Measurements from ENCODE around the gene SAMHD1. TPM values are rescaled to one million over a fixed set of nuclear protein-coding genes. Genes with fewer than 3 reads are reported as not detected.
"Not testable (repeated sequence)": the region's sequence is repeated elsewhere in the genome, so short reads cannot be mapped to it uniquely, and the experiment has no call there.

The SAMHD1 gene
- 10 to 100 TPM; 21.4 to 28.3 (median 23.1) TPM for polyA plus RNA-seq (ENCODE audit: insufficient read length in 4 of 4)

- peak; percentile 76 to 91 (median 83) for DNase-seq (ENCODE audit: low read depth in 4 of 4, low spot score in 2 of 4)
Measured at GRCh38 chr20:36951198-36951978, at the start of gene SAMHD1. Gene SAMHD1, minus strand, starts transcription at chr20:36951708. Its CDS starts 65 bp downstream, at chr20:36951643.

- not testable (repeated sequence) for DNase-seq (ENCODE audit: low read depth in 4 of 4, low spot score in 2 of 4)
Measured at GRCh38 chr20:37000171-37000570, 48.7 kb upstream of the SAMHD1 start.

- no peak for DNase-seq (ENCODE audit: low read depth in 4 of 4, low spot score in 2 of 4)
Measured at GRCh38 chr20:36998652-36999051, 47.1 kb upstream of the SAMHD1 start.

GRCh38 chr20:36997121-36997520, 45.6 kb upstream of the SAMHD1 start:
- no peak for DNase-seq (ENCODE audit: low read depth in 4 of 4, low spot score in 2 of 4)

GRCh38 chr20:36994221-36994620, 42.7 kb upstream of the SAMHD1 start:
- DNase-seq (ENCODE audit: low read depth in 4 of 4, low spot score in 2 of 4): not testable (repeated sequence)

- no peak for DNase-seq (ENCODE audit: low read depth in 4 of 4, low spot score in 2 of 4)
Measured at GRCh38 chr20:36992802-36993334, 41.4 kb upstream of the SAMHD1 start.

GRCh38 chr20:36991703-36992102, 40.2 kb upstream of the SAMHD1 start:
- no peak for DNase-seq (ENCODE audit: low read depth in 4 of 4, low spot score in 2 of 4)

- DNase-seq (ENCODE audit: low read depth in 4 of 4, low spot score in 2 of 4): no peak
Measured at GRCh38 chr20:36989797-36990196, 38.3 kb upstream of the SAMHD1 start.

- no peak for DNase-seq (ENCODE audit: low read depth in 4 of 4, low spot score in 2 of 4)
Measured at GRCh38 chr20:36988494-36988966, 37.0 kb upstream of the SAMHD1 start.

GRCh38 chr20:36984257-36984638, 32.7 kb upstream of the SAMHD1 start:
- no peak for DNase-seq (ENCODE audit: low read depth in 4 of 4, low spot score in 2 of 4)

- DNase-seq (ENCODE audit: low read depth in 4 of 4, low spot score in 2 of 4): no peak
Measured at GRCh38 chr20:36975099-36975818, 23.8 kb upstream of the SAMHD1 start.

GRCh38 chr20:36974660-36975059, 23.2 kb upstream of the SAMHD1 start:
- no peak for DNase-seq (ENCODE audit: low read depth in 4 of 4, low spot score in 2 of 4)

GRCh38 chr20:36971103-36971502, 19.6 kb upstream of the SAMHD1 start:
- DNase-seq (ENCODE audit: low read depth in 4 of 4, low spot score in 2 of 4): no peak

GRCh38 chr20:36969478-36970186, 18.1 kb upstream of the SAMHD1 start:
- DNase-seq (ENCODE audit: low read depth in 4 of 4, low spot score in 2 of 4): no peak

- no peak for DNase-seq (ENCODE audit: low read depth in 4 of 4, low spot score in 2 of 4)
Measured at GRCh38 chr20:36969051-36969450, 17.5 kb upstream of the SAMHD1 start.

GRCh38 chr20:36967636-36968035, 16.1 kb upstream of the SAMHD1 start:
- no peak for DNase-seq (ENCODE audit: low read depth in 4 of 4, low spot score in 2 of 4)

GRCh38 chr20:36966965-36967364, 15.5 kb upstream of the SAMHD1 start:
- not testable (repeated sequence) for DNase-seq (ENCODE audit: low read depth in 4 of 4, low spot score in 2 of 4)

- not testable (repeated sequence) for DNase-seq (ENCODE audit: low read depth in 4 of 4, low spot score in 2 of 4)
Measured at GRCh38 chr20:36962354-36962941, 10.9 kb upstream of the SAMHD1 start.

GRCh38 chr20:36959242-36959641, 7.7 kb upstream of the SAMHD1 start:
- no peak for DNase-seq (ENCODE audit: low read depth in 4 of 4, low spot score in 2 of 4)

GRCh38 chr20:36957875-36958667, 6.6 kb upstream of the SAMHD1 start:
- no peak for DNase-seq (ENCODE audit: low read depth in 4 of 4, low spot score in 2 of 4)

Data from left renal cortex interstitium (tissue), 4 donors.